CD14-positive monocyte (primary cell): ENCODE data around the gene DENND6A. TPM values are rescaled to one million over a fixed set of nuclear protein-coding genes. Genes with fewer than 3 reads are reported as not detected.

ENCODE experiments used
- DNase-seq, 3 donors: peaks; one replicate each; pipeline ENCODE4 v3.0.0-alpha.2; 2011 to 2022
- H2AFZ ChIP-seq: 2 replicates; pipeline ENCODE4 v1.6.0; 2012; ENCODE audit warnings: mild to moderate bottlenecking, low read depth, low read length, inconsistent platforms; ENCODE audit not compliant: insufficient read depth, poor library complexity, severe bottlenecking
- H3K27ac ChIP-seq, 2 donors: 1 replicate in 1 of 2; 2 replicates in 1 of 2; pipeline ENCODE4 v1.5.1; 2012 to 2013; ENCODE audit warnings: low read length in 2 of 2, control low read depth in 1 of 2, inconsistent platforms in 1 of 2, low read depth in 1 of 2, mild to moderate bottlenecking in 1 of 2
- H3K27me3 ChIP-seq, 2 donors: one replicate each; pipeline versions ENCODE4 v1.6.0 to v1.6.1; 2011 to 2013; ENCODE audit warnings: low read length in 2 of 2; ENCODE audit not compliant: control insufficient read depth in 2 of 2, insufficient read depth in 2 of 2
- H3K36me3 ChIP-seq, 2 donors: replicated peaks in 1 of 2; 1 replicate in 1 of 2; 2 replicates in 1 of 2; pipeline versions ENCODE4 v1.5.1 to v1.6.1; 2012 to 2013; ENCODE audit warnings: low read length in 2 of 2, control low read depth in 1 of 2, inconsistent platforms in 1 of 2, mild to moderate bottlenecking in 1 of 2; ENCODE audit not compliant: insufficient read depth in 2 of 2, control insufficient read depth in 1 of 2
- H3K4me1 ChIP-seq, 2 donors: 1 replicate in 1 of 2; 2 replicates in 1 of 2; pipeline versions ENCODE4 v1.5.1 to v1.6.1; 2012 to 2013; ENCODE audit warnings: low read length in 2 of 2, control low read depth in 1 of 2, inconsistent platforms in 1 of 2, mild to moderate bottlenecking in 1 of 2, moderate library complexity in 1 of 2; ENCODE audit not compliant: insufficient read depth in 2 of 2, control insufficient read depth in 1 of 2
- H3K4me2 ChIP-seq: replicated peaks from 2 replicates; pipeline ENCODE3; 2012; ENCODE audit warnings: low read length, moderate library complexity, mild to moderate bottlenecking; ENCODE audit not compliant: poor library complexity, severe bottlenecking; ENCODE audit errors: extremely low read depth
- H3K4me3 ChIP-seq, 3 experiments: fragments of 200-600 bp in 1 of 3; sonication (generic) in 1 of 3; replicated peaks in 1 of 3; 1 replicate in 2 of 3; 2 replicates in 1 of 3; pipeline ENCODE4 v1.5.1; 2011 to 2013; ENCODE audit warnings: low read length in 3 of 3, mild to moderate bottlenecking in 3 of 3, control low read depth in 2 of 3, low read depth in 2 of 3, inconsistent platforms in 1 of 3, moderate library complexity in 1 of 3
- H3K79me2 ChIP-seq: 2 replicates; pipeline ENCODE4 v1.6.0; 2012; ENCODE audit warnings: mild to moderate bottlenecking, control low read depth, inconsistent platforms, low read length, moderate library complexity; ENCODE audit not compliant: insufficient read depth
- H3K9ac ChIP-seq: 2 replicates; pipeline ENCODE4 v1.6.0; 2017; ENCODE audit warnings: low read length, mild to moderate bottlenecking; ENCODE audit not compliant: insufficient read depth, poor library complexity, severe bottlenecking
- H3K9me3 ChIP-seq, 2 donors: replicated peaks in 1 of 2; 1 replicate in 1 of 2; 2 replicates in 1 of 2; pipeline versions ENCODE4 v1.5.1 to v1.6.1; 2012 to 2013; ENCODE audit warnings: low read length in 2 of 2, control low read depth in 1 of 2; ENCODE audit not compliant: control insufficient read depth in 1 of 2, insufficient read depth in 1 of 2
- H4K20me1 ChIP-seq: 2 replicates; pipeline ENCODE4 v1.6.0; 2012; ENCODE audit warnings: mild to moderate bottlenecking, low read length, control low read depth, moderate library complexity; ENCODE audit not compliant: insufficient read depth
- H3K27ac Mint-ChIP-seq, 7 donors: one replicate each; pipeline ENCODE4 v1.8.0; 2020; ENCODE audit warnings: mild to moderate bottlenecking in 7 of 7, mixed read lengths in 7 of 7, moderate library complexity in 6 of 7, inconsistent platforms in 2 of 7
- H3K27me3 Mint-ChIP-seq, 3 donors: one replicate each; pipeline ENCODE4 v1.8.0; 2021 to 2022; ENCODE audit warnings: low read depth in 3 of 3, mild to moderate bottlenecking in 3 of 3, mixed read lengths in 3 of 3, moderate library complexity in 3 of 3, inconsistent platforms in 1 of 3
- H3K36me3 Mint-ChIP-seq, 2 donors: one replicate each; pipeline ENCODE4 v1.8.0; 2020; ENCODE audit warnings: mixed read lengths in 2 of 2, inconsistent platforms in 1 of 2, mild to moderate bottlenecking in 1 of 2
- H3K4me1 Mint-ChIP-seq: one replicate; pipeline ENCODE4 v1.8.0; 2020; ENCODE audit warnings: mild to moderate bottlenecking, mixed read lengths
- H3K4me3 Mint-ChIP-seq, 2 donors: one replicate each; pipeline ENCODE4 v1.8.0; 2020; ENCODE audit warnings: mild to moderate bottlenecking in 2 of 2, mixed read lengths in 2 of 2, moderate library complexity in 1 of 2
- H3K9me3 Mint-ChIP-seq, 7 donors: one replicate each; pipeline ENCODE4 v1.8.0; 2020 to 2022; ENCODE audit warnings: mixed read lengths in 7 of 7, mild to moderate bottlenecking in 6 of 7, moderate library complexity in 6 of 7, inconsistent platforms in 2 of 7
- WGBS: methylation state at CpG from one replicate; pipeline ENCODE4 v1.1.5; 2013; ENCODE audit warnings: missing lambda C conversion rate; ENCODE audit not compliant: insufficient coverage; 5-methylcytosine and 5-hydroxymethylcytosine counted together
- intact Hi-C, 2 donors: fragments of 100-400 bp; cut with micrococcal nuclease; formaldehyde crosslinking; loops; one replicate each; pipeline versions ENCODE4 v1.15.0 to v1.15.1; 2023
- polyA plus RNA-seq, 3 donors: library from polyadenylated mRNA; depleted of rRNA in 1 of 3; unstranded in 2 of 3; stranded (reverse) in 1 of 3; fragments of 300-500 nt in 2 of 3; fragments of >200 nt in 1 of 3; fragmentation: Illumina TruSeq in 2 of 3; gene quantifications; 1 replicate in 2 of 3; 2 replicates in 1 of 3; pipeline ENCODE4 v1.2.3, GENCODE V29; 2012 to 2021
- TF ChIP-seq, protein P1 (sequence below): fragments of 200-600 bp; IDR thresholded peaks from one replicate; pipeline ENCODE4 v1.8.0; 2022; ENCODE audit warnings: antibody characterized with exemption, mild to moderate bottlenecking

The DENND6A gene
- polyA plus RNA-seq, 3 donors: 10.8 to 20.8 (median 15.4) TPM

DNA sequence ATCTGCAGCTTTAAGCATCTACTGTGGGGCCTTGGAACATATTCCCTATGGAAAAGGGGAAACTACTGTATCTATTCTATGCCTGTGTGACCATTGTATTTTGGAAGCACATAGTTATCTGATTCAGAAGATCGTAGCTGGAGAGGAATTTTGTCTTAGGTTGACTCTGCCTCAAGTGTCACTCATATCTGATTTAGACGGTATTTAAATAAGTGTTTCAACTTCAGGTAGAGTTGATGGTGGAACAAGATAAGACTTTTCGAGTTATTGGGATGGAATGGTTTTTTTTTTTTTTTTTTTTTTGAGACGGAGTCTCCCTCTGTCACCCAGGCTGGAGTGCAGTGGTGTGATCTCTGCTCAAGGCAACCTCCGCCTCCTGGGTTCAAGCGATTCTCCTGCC is 8.9 kb upstream of the DENND6A start:
- Mint-ChIP-seq H3K4me1 (peaks cover 12% of the 10 kb centered on the region), H3K36me3 (no peaks in the 10 kb centered on the region), H3K27ac (peak overlapping the region in 1 of 7 donors; percentile 34), H3K9me3 (no peaks in the 10 kb centered on the region), H3K4me3 (no peak overlapping the region), H3K27me3 (peaks cover 0 to 4% (median 2%) of the 10 kb centered on the region in 3 donors)
- no peak overlapping the region for H3K4me2 ChIP-seq
- TF ChIP-seq, protein P1, sequence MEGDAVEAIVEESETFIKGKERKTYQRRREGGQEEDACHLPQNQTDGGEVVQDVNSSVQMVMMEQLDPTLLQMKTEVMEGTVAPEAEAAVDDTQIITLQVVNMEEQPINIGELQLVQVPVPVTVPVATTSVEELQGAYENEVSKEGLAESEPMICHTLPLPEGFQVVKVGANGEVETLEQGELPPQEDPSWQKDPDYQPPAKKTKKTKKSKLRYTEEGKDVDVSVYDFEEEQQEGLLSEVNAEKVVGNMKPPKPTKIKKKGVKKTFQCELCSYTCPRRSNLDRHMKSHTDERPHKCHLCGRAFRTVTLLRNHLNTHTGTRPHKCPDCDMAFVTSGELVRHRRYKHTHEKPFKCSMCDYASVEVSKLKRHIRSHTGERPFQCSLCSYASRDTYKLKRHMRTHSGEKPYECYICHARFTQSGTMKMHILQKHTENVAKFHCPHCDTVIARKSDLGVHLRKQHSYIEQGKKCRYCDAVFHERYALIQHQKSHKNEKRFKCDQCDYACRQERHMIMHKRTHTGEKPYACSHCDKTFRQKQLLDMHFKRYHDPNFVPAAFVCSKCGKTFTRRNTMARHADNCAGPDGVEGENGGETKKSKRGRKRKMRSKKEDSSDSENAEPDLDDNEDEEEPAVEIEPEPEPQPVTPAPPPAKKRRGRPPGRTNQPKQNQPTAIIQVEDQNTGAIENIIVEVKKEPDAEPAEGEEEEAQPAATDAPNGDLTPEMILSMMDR: no peak
- no peak overlapping the region for H3K27ac ChIP-seq
- no peak for DNase-seq
- intact Hi-C loops: no loop called here
- H3K9ac ChIP-seq: no peak overlapping the region
- no peak overlapping the region for H3K4me3 ChIP-seq
- H4K20me1 ChIP-seq: no peaks in the 10 kb centered on the region
- H3K9me3 ChIP-seq: no peaks in the 10 kb centered on the region
- 100% methylated on average over 3 of the region's 6 CpGs for whole genome bisulfite sequencing
- H3K79me2 ChIP-seq: no peaks in the 10 kb centered on the region
- H3K36me3 ChIP-seq: no peaks in the 10 kb centered on the region
- no peaks in the 10 kb centered on the region for H3K27me3 ChIP-seq
- no peak overlapping the region for H2AFZ ChIP-seq
- peaks cover 0 to 2% of the 10 kb centered on the region in 2 donors for H3K4me1 ChIP-seq

DNA sequence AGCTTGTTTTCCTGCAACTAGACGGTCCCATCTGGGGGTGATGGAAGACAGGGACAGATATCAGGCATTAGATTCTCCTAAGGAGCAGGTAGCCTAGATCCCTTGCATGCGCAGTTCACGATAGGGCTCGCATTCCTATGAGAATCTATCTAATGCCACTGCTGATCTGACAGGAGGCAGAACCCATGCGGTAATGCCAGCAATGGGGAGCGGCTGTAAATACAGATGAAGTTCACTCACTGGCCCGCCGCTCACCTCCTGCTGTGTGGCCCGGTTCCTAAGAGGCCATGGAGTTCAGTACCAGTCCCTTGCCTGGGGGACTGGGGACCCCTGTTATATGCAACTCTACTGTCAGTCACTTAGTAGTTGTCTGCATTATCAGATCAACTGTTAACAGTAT is 7.9 kb upstream of the DENND6A start:
- Histone ChIP-seq H3K79me2 (no peaks in the 10 kb centered on the region), H3K9ac (no peak overlapping the region), H3K27me3 (no peaks in the 10 kb centered on the region), H2AFZ (no peak overlapping the region), H3K9me3 (no peaks in the 10 kb centered on the region), H3K4me3 (no peak overlapping the region), H3K4me2 (no peak overlapping the region), H3K27ac (no peak overlapping the region), H3K36me3 (no peaks in the 10 kb centered on the region), H3K4me1 (no peaks in the 10 kb centered on the region), H4K20me1 (no peaks in the 10 kb centered on the region)
- intact Hi-C loops: no loop called here
- Mint-ChIP-seq H3K36me3 (no peaks in the 10 kb centered on the region), H3K27me3 (peaks cover 0 to 2% (median 2%) of the 10 kb centered on the region in 3 donors), H3K4me3 (no peak overlapping the region), H3K9me3 (no peaks in the 10 kb centered on the region), H3K27ac (no peak overlapping the region), H3K4me1 (peaks cover 8% of the 10 kb centered on the region)
- 90% methylated on average over 9 of the region's 9 CpGs for WGBS
- DNase-seq: no peak
- TF ChIP-seq, protein P1: no peak
